ENCODE measurements around the gene BBS1.

BBS1 gene

GRCh38 chr11:66466225-66467033, 44.0 kb upstream of the BBS1 start, which contains the start of gene PELI3:
TSS of gene PELI3 (plus strand) at chr11:66466905. CDS start at chr11:66468129, 1,224 bp downstream.
- TF ChIP-seq SIN3A (IDR thresholded peaks at IDR 0.05; ENCODE audit: borderline replicate concordance, insufficient read depth, low read length) (no peak), REST (IDR thresholded peaks at IDR 0.05; ENCODE audit: insufficient read depth in 1 of 2, low read depth in 2 of 2, low read length in 2 of 2) (no peak), TAF1 (IDR thresholded peaks at IDR 0.05; ENCODE audit: borderline replicate concordance, insufficient read depth, low read length) (no peak), POLR2AphosphoS5 (IDR thresholded peaks at IDR 0.05; ENCODE audit: low read depth, low read length) (no peak; the same call in 1 of the 2 replicates), FOXP2 (optimal IDR thresholded peaks at IDR 0.05; ENCODE audit: borderline replicate concordance, extremely low read depth, extremely low read length, insufficient read depth) (no peak)

- TF ChIP-seq POLR2AphosphoS5 (IDR thresholded peaks at IDR 0.05; ENCODE audit: low read depth, low read length) (no peak), TAF1 (IDR thresholded peaks at IDR 0.05; ENCODE audit: borderline replicate concordance, insufficient read depth, low read length) (no peak), SIN3A (IDR thresholded peaks at IDR 0.05; ENCODE audit: borderline replicate concordance, insufficient read depth, low read length) (no peak), REST (IDR thresholded peaks at IDR 0.05; ENCODE audit: insufficient read depth in 1 of 2, low read depth in 2 of 2, low read length in 2 of 2) (no peak), FOXP2 (optimal IDR thresholded peaks at IDR 0.05; ENCODE audit: borderline replicate concordance, extremely low read depth, extremely low read length, insufficient read depth) (peak; percentile 35)
Observed at GRCh38 chr11:66467034-66467659, 43.3 kb upstream of the BBS1 start.

- no peak for TF ChIP-seq FOXP2 (optimal IDR thresholded peaks at IDR 0.05; ENCODE audit: borderline replicate concordance, extremely low read depth, extremely low read length, insufficient read depth)
- no peak for TF ChIP-seq REST (IDR thresholded peaks at IDR 0.05; ENCODE audit: insufficient read depth in 1 of 2, low read depth in 2 of 2, low read length in 2 of 2)
- TF ChIP-seq POLR2AphosphoS5 (IDR thresholded peaks at IDR 0.05; ENCODE audit: low read depth, low read length), result no peak
- no peak for TF ChIP-seq TAF1 (IDR thresholded peaks at IDR 0.05; ENCODE audit: borderline replicate concordance, insufficient read depth, low read length)
Observed at GRCh38 chr11:66467756-66468155, 42.7 kb upstream of the BBS1 start.

GRCh38 chr11:66468691-66469090, 41.7 kb upstream of the BBS1 start:
- TF ChIP-seq TAF1 (IDR thresholded peaks at IDR 0.05; ENCODE audit: borderline replicate concordance, insufficient read depth, low read length) (no peak), SIN3A (IDR thresholded peaks at IDR 0.05; ENCODE audit: borderline replicate concordance, insufficient read depth, low read length) (no peak), POLR2AphosphoS5 (IDR thresholded peaks at IDR 0.05; ENCODE audit: low read depth, low read length) (no peak), FOXP2 (optimal IDR thresholded peaks at IDR 0.05; ENCODE audit: borderline replicate concordance, extremely low read depth, extremely low read length, insufficient read depth) (no peak), REST (IDR thresholded peaks at IDR 0.05; ENCODE audit: insufficient read depth in 1 of 2, low read depth in 2 of 2, low read length in 2 of 2) (no peak)
